DOHH2 (cell line): ENCODE data around the gene SLC27A4.

ENCODE experiments used
- EZH2phosphoT487 ChIP-seq: fragments of 200-600 bp; sonication (generic); IDR thresholded peaks from 2 replicates; pipeline ENCODE4 v1.6.1; 2017; ENCODE audit warnings: borderline replicate concordance, mild to moderate bottlenecking, antibody characterized with exemption, low read length, moderate library complexity, mixed read lengths
- TF ChIP-seq, protein P1 (sequence below): fragments of 200-600 bp; sonication (generic); IDR thresholded peaks from one replicate; pipeline ENCODE4 v1.5.1; 2014; ENCODE audit warnings: antibody characterized with exemption, mild to moderate bottlenecking, low read depth, low read length; ENCODE audit not compliant: poor library complexity, severe bottlenecking

DNA sequence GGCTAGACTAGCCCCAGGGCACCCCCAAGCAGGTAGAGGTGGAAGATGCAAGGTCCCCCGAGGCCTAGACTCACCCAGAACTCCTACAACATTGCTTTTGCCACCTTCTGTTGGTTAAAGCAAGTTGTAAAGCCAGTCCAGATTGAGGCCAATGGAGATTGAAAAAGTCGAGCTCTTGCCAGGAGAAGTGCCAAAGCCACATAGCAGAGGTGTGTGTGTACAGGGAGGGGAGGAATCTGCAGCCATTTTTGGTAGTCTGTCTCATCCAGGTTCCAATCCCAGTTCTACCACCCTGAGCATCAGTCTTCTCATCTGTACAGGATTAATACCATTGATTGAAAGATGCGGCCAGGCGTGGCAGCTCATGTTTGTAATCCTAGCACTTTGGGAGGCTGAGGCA lies 18.5 kb downstream of the SLC27A4 start:
- TF ChIP-seq, protein P1, sequence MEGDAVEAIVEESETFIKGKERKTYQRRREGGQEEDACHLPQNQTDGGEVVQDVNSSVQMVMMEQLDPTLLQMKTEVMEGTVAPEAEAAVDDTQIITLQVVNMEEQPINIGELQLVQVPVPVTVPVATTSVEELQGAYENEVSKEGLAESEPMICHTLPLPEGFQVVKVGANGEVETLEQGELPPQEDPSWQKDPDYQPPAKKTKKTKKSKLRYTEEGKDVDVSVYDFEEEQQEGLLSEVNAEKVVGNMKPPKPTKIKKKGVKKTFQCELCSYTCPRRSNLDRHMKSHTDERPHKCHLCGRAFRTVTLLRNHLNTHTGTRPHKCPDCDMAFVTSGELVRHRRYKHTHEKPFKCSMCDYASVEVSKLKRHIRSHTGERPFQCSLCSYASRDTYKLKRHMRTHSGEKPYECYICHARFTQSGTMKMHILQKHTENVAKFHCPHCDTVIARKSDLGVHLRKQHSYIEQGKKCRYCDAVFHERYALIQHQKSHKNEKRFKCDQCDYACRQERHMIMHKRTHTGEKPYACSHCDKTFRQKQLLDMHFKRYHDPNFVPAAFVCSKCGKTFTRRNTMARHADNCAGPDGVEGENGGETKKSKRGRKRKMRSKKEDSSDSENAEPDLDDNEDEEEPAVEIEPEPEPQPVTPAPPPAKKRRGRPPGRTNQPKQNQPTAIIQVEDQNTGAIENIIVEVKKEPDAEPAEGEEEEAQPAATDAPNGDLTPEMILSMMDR, result no peak
- TF ChIP-seq EZH2phosphoT487, result no peak
